GM23338 (cell line): ENCODE measurements around the gene OR8D1. TPM values are rescaled to one million over a fixed set of nuclear protein-coding genes. Genes with fewer than 3 reads are reported as not detected.

ENCODE experiments used
- polyA plus RNA-seq: library from polyadenylated mRNA; unstranded; fragments of >200 nt; fragmentation: Nextera tagmentation; extraction: Ambion mirVana; gene quantifications from 2 replicates; pipeline ENCODE4 v1.2.1, GENCODE V29; 2016
- total RNA-seq: library from RNA; depleted of rRNA; stranded (reverse); fragments of >200 nt; shearing (Covaris generic); gene quantifications from 2 replicates; pipeline ENCODE4 v1.2.3, GENCODE V29; 2014; rRNA removed

Gene OR8D1
- total and polyA plus RNA-seq, 2 experiments from 2014 or later: not detected

Other genes starting within 250 kb of the OR8D1 start
- gene VWA5A, start 198.5 kb downstream of the OR8D1 start, total RNA-seq: 13.5 and 15.2 TPM in 2 replicates
- 10.0 and 10.4 TPM in 2 replicates for gene VWA5A, start 198.5 kb downstream of the OR8D1 start, polyA plus RNA-seq
- gene OR10D3, start 130.6 kb downstream of the OR8D1 start, total RNA-seq: not detected in 2 replicates
- gene OR10D3, start 130.6 kb downstream of the OR8D1 start, polyA plus RNA-seq: not detected in 2 replicates
- not detected in 2 replicates for gene OR8G1, start 72.9 kb downstream of the OR8D1 start, total RNA-seq
- gene OR8G1, start 72.9 kb downstream of the OR8D1 start, polyA plus RNA-seq: not detected in 2 replicates
- gene OR8G5, start 57.6 kb downstream of the OR8D1 start, total RNA-seq: not detected in 2 replicates
- not detected in 2 replicates for gene OR8G5, start 57.6 kb downstream of the OR8D1 start, polyA plus RNA-seq
- gene OR8D2, start 6.2 kb upstream of the OR8D1 start, total RNA-seq: not detected in 2 replicates
- not detected in 2 replicates for gene OR8D2, start 6.2 kb upstream of the OR8D1 start, polyA plus RNA-seq
- gene OR8B2, start 70.5 kb upstream of the OR8D1 start, total RNA-seq: not detected in 2 replicates
- not detected in 2 replicates for gene OR8B2, start 70.5 kb upstream of the OR8D1 start, polyA plus RNA-seq
- not detected in 2 replicates for gene OR8B3, start 85.1 kb upstream of the OR8D1 start, total RNA-seq
- not detected in 2 replicates for gene OR8B3, start 85.1 kb upstream of the OR8D1 start, polyA plus RNA-seq
- not detected in 2 replicates for gene OR8B4, start 110.9 kb upstream of the OR8D1 start, total RNA-seq
- gene OR8B4, start 110.9 kb upstream of the OR8D1 start, polyA plus RNA-seq: not detected in 2 replicates
- gene OR8B8, start 131.7 kb upstream of the OR8D1 start, total RNA-seq: not detected in 2 replicates
- not detected in 2 replicates for gene OR8B8, start 131.7 kb upstream of the OR8D1 start, polyA plus RNA-seq
- not detected in 2 replicates for gene OR8B12, start 229.7 kb upstream of the OR8D1 start, total RNA-seq
- gene OR8B12, start 229.7 kb upstream of the OR8D1 start, polyA plus RNA-seq: not detected in 2 replicates